SK-N-SH treated with all-trans-retinoic acid at 6 μM for 48 hours (cell line): ENCODE measurements around the gene CSF1.

ENCODE experiments used
- ATAC-seq: fragments of 200-7000 bp; cut with Tn5 transposase; 3 replicates; pipeline ENCODE4 v1.9.1; 2020; ENCODE audit warnings: mild to moderate bottlenecking, moderate library complexity
- BACH2 ChIP-seq: fragments of 250-450 bp; sonication (Bioruptor Pico); IDR thresholded peaks from 2 replicates; pipeline ENCODE4 v1.9.0; 2021; ENCODE audit warnings: mild to moderate bottlenecking, borderline replicate concordance
- CSDC2 ChIP-seq: fragments of 250-450 bp; sonication (Bioruptor Pico); IDR thresholded peaks from 2 replicates; pipeline ENCODE4 v1.5.0; 2020; ENCODE audit warnings: mild to moderate bottlenecking, moderate library complexity
- ESRRG ChIP-seq: fragments of 250-450 bp; sonication (Bioruptor Pico); IDR thresholded peaks from 2 replicates; pipeline ENCODE4 v1.6.1; 2021; ENCODE audit warnings: mild to moderate bottlenecking
- GLIS3 ChIP-seq: fragments of 250-450 bp; sonication (Bioruptor Pico); IDR thresholded peaks from 2 replicates; pipeline ENCODE4 v1.5.0; 2020; ENCODE audit warnings: mild to moderate bottlenecking, moderate library complexity
- ISL1 ChIP-seq: fragments of 250-450 bp; sonication (Bioruptor Pico); IDR thresholded peaks from 2 replicates; pipeline ENCODE4 v2.1.2; 2022; ENCODE audit warnings: mild to moderate bottlenecking, moderate library complexity
- OSR1 ChIP-seq: fragments of 250-450 bp; sonication (Bioruptor Pico); IDR thresholded peaks from 2 replicates; pipeline ENCODE4 v1.8.0; 2022; ENCODE audit warnings: moderate library complexity, mild to moderate bottlenecking, inconsistent platforms
- PPARA ChIP-seq: fragments of 250-450 bp; sonication (Bioruptor Pico); IDR thresholded peaks from 2 replicates; pipeline ENCODE4 v1.5.0; 2020; ENCODE audit warnings: mild to moderate bottlenecking, borderline replicate concordance
- RARB ChIP-seq: fragments of 250-450 bp; sonication (Bioruptor Pico); IDR thresholded peaks from 2 replicates; pipeline ENCODE4 v1.8.0; 2021; ENCODE audit warnings: mild to moderate bottlenecking, moderate library complexity
- TCF4 ChIP-seq: fragments of 250-450 bp; sonication (Bioruptor Pico); IDR thresholded peaks from 2 replicates; pipeline ENCODE4 v1.8.0; 2021; ENCODE audit warnings: mild to moderate bottlenecking, moderate library complexity, borderline replicate concordance
- TOX ChIP-seq: fragments of 250-450 bp; sonication (Bioruptor Pico); IDR thresholded peaks from 2 replicates; pipeline ENCODE4 v1.8.0; 2021; ENCODE audit warnings: mild to moderate bottlenecking, moderate library complexity, borderline replicate concordance
- ZC3H10 ChIP-seq: fragments of 250-450 bp; sonication (Bioruptor Pico); IDR thresholded peaks from 2 replicates; pipeline ENCODE4 v1.5.1; 2021; ENCODE audit warnings: mild to moderate bottlenecking, moderate library complexity
- ZFP3 ChIP-seq: fragments of 250-450 bp; sonication (Bioruptor Pico); IDR thresholded peaks from 2 replicates; pipeline ENCODE4 v1.5.0; 2020; ENCODE audit warnings: mild to moderate bottlenecking, moderate library complexity
- ZNF565 ChIP-seq: fragments of 450-650 bp; formaldehyde crosslinking; conservative IDR thresholded peaks from 2 replicates; pipeline ENCODE4 v1.5.0; 2020; ENCODE audit warnings: low read depth, mild to moderate bottlenecking, moderate library complexity
- ZNF70 ChIP-seq: fragments of 450-650 bp; formaldehyde crosslinking; IDR thresholded peaks from 2 replicates; pipeline ENCODE4 v1.5.0; 2020; ENCODE audit warnings: mild to moderate bottlenecking, moderate library complexity
- ZNF8 ChIP-seq: fragments of 450-650 bp; formaldehyde crosslinking; IDR thresholded peaks from 2 replicates; pipeline ENCODE4 v1.5.0; 2020; ENCODE audit warnings: mild to moderate bottlenecking, moderate library complexity
- TF ChIP-seq, protein P1 (sequence below): fragments of 250-450 bp; sonication (Bioruptor Pico); IDR thresholded peaks from 2 replicates; pipeline ENCODE4 v1.8.0; 2020; ENCODE audit warnings: mild to moderate bottlenecking, moderate library complexity, borderline replicate concordance
- TF ChIP-seq, protein P2 (sequence below): fragments of 250-450 bp; sonication (Bioruptor Pico); IDR thresholded peaks from 2 replicates; pipeline ENCODE4 v1.5.0; 2020; ENCODE audit warnings: mild to moderate bottlenecking, moderate library complexity
- TF ChIP-seq, protein P3 (sequence below): fragments of 250-450 bp; sonication (Bioruptor Pico); IDR thresholded peaks from 2 replicates; pipeline ENCODE4 v1.8.0; 2021; ENCODE audit warnings: low read depth, mild to moderate bottlenecking, moderate library complexity, borderline replicate concordance
- TF ChIP-seq, protein P4 (sequence below): fragments of 250-450 bp; sonication (Bioruptor Pico); IDR thresholded peaks from 2 replicates; pipeline ENCODE4 v1.5.1; 2020; ENCODE audit warnings: low read depth, mild to moderate bottlenecking, moderate library complexity

CSF1 gene

DNA sequence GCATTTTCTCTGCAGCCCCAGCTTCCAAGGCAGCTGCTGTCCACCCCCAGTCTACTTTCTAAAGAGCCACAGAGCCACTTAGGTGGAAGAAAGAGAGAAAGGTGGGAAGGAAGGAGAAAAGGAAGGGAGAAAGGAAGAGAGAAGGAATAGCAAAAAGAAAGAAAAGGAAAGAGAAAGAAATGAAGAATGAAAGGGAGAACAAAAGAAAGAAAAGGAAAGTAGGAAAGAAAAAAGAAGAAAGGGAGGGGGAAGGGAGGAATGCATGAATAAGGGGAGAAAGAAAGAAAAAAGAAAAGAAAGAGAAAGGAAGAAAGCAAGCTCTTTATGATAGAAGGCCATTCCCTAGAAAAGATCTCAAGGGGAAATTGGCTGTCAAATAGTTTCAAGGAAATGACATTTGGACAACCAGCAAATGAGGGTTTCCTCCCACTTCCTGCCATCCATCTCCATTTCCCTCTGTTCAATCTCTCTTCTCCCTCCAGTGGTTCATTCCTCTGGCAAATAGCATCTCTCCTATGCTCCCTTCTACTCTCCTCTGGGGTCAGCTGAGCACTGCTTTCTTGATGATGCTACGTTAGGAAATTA lies 3.4 kb upstream of the CSF1 start:
- TF ChIP-seq, protein P1, sequence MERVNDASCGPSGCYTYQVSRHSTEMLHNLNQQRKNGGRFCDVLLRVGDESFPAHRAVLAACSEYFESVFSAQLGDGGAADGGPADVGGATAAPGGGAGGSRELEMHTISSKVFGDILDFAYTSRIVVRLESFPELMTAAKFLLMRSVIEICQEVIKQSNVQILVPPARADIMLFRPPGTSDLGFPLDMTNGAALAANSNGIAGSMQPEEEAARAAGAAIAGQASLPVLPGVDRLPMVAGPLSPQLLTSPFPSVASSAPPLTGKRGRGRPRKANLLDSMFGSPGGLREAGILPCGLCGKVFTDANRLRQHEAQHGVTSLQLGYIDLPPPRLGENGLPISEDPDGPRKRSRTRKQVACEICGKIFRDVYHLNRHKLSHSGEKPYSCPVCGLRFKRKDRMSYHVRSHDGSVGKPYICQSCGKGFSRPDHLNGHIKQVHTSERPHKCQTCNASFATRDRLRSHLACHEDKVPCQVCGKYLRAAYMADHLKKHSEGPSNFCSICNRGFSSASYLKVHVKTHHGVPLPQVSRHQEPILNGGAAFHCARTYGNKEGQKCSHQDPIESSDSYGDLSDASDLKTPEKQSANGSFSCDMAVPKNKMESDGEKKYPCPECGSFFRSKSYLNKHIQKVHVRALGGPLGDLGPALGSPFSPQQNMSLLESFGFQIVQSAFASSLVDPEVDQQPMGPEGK (CRISPR knock-in tag): no peak
- TF ChIP-seq ISL1 (CRISPR knock-in tag) (no peak), PPARA (CRISPR knock-in tag) (no peak), BACH2 (CRISPR knock-in tag) (no peak), OSR1 (no peak), ZNF565 (CRISPR knock-in tag) (no peak), ZFP3 (no peak), ZNF8 (no peak), ZNF70 (CRISPR knock-in tag) (no peak), ZC3H10 (CRISPR knock-in tag) (no peak)
- no peak for ATAC-seq

DNA sequence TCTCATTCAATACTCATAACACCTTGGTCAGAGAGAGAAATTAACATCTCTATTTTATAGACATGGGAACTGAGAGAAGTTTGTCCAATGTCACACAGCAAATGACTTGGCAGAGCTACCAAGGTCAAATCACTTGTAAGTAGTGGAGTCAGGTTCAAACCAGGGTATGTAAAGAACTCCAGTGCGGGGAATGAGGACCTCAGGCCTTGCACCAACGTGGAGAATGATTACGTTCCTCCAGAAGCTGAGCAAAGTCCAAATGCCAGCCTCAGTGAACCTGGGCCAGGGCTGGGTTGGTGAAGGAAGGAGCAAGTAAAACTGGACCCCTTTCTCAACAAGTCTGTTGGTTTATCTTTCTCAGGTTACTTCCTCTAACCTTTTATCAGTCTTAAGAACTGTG lies 1.8 kb upstream of the CSF1 start:
- no peak for ATAC-seq
- TF ChIP-seq RARB (CRISPR knock-in tag) (no peak), CSDC2 (CRISPR knock-in tag) (no peak), BACH2 (CRISPR knock-in tag) (no peak), ESRRG (CRISPR knock-in tag) (no peak), ZFP3 (no peak), TOX (CRISPR knock-in tag) (no peak), PPARA (CRISPR knock-in tag) (no peak), ZNF8 (no peak), GLIS3 (CRISPR knock-in tag) (no peak), TCF4 (CRISPR knock-in tag) (no peak)
- TF ChIP-seq, protein P2, sequence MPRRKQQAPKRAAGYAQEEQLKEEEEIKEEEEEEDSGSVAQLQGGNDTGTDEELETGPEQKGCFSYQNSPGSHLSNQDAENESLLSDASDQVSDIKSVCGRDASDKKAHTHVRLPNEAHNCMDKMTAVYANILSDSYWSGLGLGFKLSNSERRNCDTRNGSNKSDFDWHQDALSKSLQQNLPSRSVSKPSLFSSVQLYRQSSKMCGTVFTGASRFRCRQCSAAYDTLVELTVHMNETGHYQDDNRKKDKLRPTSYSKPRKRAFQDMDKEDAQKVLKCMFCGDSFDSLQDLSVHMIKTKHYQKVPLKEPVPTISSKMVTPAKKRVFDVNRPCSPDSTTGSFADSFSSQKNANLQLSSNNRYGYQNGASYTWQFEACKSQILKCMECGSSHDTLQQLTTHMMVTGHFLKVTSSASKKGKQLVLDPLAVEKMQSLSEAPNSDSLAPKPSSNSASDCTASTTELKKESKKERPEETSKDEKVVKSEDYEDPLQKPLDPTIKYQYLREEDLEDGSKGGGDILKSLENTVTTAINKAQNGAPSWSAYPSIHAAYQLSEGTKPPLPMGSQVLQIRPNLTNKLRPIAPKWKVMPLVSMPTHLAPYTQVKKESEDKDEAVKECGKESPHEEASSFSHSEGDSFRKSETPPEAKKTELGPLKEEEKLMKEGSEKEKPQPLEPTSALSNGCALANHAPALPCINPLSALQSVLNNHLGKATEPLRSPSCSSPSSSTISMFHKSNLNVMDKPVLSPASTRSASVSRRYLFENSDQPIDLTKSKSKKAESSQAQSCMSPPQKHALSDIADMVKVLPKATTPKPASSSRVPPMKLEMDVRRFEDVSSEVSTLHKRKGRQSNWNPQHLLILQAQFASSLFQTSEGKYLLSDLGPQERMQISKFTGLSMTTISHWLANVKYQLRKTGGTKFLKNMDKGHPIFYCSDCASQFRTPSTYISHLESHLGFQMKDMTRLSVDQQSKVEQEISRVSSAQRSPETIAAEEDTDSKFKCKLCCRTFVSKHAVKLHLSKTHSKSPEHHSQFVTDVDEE (CRISPR knock-in tag): no peak

DNA sequence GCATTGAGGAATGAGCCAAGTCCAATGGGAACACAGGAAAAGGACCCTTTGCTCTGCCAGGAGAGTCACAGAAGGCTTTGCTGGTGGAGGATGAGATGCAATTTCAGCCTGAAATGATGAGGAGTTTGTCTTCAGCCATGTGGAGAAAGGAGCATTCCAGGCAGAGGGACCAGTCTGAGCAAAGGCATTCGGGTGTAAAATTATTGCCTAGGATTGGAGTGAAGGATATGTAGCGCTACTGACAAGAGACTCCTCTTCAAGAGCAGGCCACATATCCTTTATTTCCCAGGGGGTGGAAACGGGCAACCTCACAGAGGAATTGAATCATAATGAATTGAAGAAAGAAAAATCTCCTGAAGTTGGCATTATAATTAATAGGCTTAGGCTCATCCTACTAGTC lies 1.1 kb upstream of the CSF1 start:
- TF ChIP-seq ESRRG (CRISPR knock-in tag) (no peak), ZNF8 (no peak), TOX (CRISPR knock-in tag) (no peak)
- TF ChIP-seq, protein P3, sequence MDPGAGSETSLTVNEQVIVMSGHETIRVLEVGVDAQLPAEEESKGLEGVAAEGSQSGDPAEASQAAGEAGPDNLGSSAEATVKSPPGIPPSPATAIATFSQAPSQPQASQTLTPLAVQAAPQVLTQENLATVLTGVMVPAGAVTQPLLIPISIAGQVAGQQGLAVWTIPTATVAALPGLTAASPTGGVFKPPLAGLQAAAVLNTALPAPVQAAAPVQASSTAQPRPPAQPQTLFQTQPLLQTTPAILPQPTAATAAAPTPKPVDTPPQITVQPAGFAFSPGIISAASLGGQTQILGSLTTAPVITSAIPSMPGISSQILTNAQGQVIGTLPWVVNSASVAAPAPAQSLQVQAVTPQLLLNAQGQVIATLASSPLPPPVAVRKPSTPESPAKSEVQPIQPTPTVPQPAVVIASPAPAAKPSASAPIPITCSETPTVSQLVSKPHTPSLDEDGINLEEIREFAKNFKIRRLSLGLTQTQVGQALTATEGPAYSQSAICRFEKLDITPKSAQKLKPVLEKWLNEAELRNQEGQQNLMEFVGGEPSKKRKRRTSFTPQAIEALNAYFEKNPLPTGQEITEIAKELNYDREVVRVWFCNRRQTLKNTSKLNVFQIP: no peak
- TF ChIP-seq, protein P2 (CRISPR knock-in tag): no peak
- TF ChIP-seq, protein P4, sequence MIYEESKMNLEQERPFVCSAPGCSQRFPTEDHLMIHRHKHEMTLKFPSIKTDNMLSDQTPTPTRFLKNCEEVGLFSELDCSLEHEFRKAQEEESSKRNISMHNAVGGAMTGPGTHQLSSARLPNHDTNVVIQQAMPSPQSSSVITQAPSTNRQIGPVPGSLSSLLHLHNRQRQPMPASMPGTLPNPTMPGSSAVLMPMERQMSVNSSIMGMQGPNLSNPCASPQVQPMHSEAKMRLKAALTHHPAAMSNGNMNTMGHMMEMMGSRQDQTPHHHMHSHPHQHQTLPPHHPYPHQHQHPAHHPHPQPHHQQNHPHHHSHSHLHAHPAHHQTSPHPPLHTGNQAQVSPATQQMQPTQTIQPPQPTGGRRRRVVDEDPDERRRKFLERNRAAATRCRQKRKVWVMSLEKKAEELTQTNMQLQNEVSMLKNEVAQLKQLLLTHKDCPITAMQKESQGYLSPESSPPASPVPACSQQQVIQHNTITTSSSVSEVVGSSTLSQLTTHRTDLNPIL (CRISPR knock-in tag): no peak
- ATAC-seq: no peak
